DMS 273 (cell line): Measurements from ENCODE around the gene NPM3.

ENCODE experiments used
- DNase-seq: peaks from one replicate; lab custom pipeline; 2025; ENCODE audit not compliant: unreplicated experiment; lab: John Stamatoyannopoulos, UW

Gene NPM3

GRCh38 chr10:101782811-101783735, at the start of gene NPM3:
TSS of gene NPM3 (minus strand) at chr10:101783446. CDS start at chr10:101783390, 56 bp downstream.
- peak; percentile 92 for DNase-seq

- peak; percentile 32 for DNase-seq
Observed at GRCh38 chr10:101832325-101832771, 49.1 kb upstream of the NPM3 start.

- DNase-seq: no peak
Observed at GRCh38 chr10:101831169-101831811, 48.0 kb upstream of the NPM3 start.

GRCh38 chr10:101830322-101831168, 47.3 kb upstream of the NPM3 start:
- DNase-seq: peak; percentile 84

GRCh38 chr10:101829561-101830315, 46.5 kb upstream of the NPM3 start:
- DNase-seq: no peak

GRCh38 chr10:101828766-101829551, 45.7 kb upstream of the NPM3 start:
- DNase-seq: no peak

GRCh38 chr10:101827919-101828600, 44.8 kb upstream of the NPM3 start:
- no peak for DNase-seq

GRCh38 chr10:101826852-101827434, 43.7 kb upstream of the NPM3 start:
- DNase-seq: no peak

GRCh38 chr10:101824736-101825135, 41.5 kb upstream of the NPM3 start:
- DNase-seq: no peak

GRCh38 chr10:101818872-101819633, 35.8 kb upstream of the NPM3 start:
- peak; percentile 78 for DNase-seq

GRCh38 chr10:101818119-101818871, 35.0 kb upstream of the NPM3 start, which contains the start of gene OGA:
TSS of gene OGA (minus strand) at chr10:101818444. CDS start at chr10:101818022, 422 bp downstream.
- peak; percentile 99 for DNase-seq

GRCh38 chr10:101817337-101818118, 34.3 kb upstream of the NPM3 start:
- peak; percentile 71 for DNase-seq

GRCh38 chr10:101816913-101817336, 33.7 kb upstream of the NPM3 start:
- DNase-seq: no peak

GRCh38 chr10:101816376-101816775, 33.1 kb upstream of the NPM3 start:
- DNase-seq: no peak

- no peak for DNase-seq
Observed at GRCh38 chr10:101814466-101815071, 31.3 kb upstream of the NPM3 start.

GRCh38 chr10:101812606-101813005, 29.4 kb upstream of the NPM3 start:
- DNase-seq: peak; percentile 66
